Retina (tissue), 1 donor: ENCODE measurements around the gene TPSB2.
"Not testable (repeated sequence)": the region's sequence is repeated elsewhere in the genome, so short reads cannot be mapped to it uniquely, and the experiment has no call there.

Experiments used
- DNase-seq: peaks from one replicate; pipeline ENCODE4 v3.0.0-alpha.2; 2016

Gene TPSB2

DNA sequence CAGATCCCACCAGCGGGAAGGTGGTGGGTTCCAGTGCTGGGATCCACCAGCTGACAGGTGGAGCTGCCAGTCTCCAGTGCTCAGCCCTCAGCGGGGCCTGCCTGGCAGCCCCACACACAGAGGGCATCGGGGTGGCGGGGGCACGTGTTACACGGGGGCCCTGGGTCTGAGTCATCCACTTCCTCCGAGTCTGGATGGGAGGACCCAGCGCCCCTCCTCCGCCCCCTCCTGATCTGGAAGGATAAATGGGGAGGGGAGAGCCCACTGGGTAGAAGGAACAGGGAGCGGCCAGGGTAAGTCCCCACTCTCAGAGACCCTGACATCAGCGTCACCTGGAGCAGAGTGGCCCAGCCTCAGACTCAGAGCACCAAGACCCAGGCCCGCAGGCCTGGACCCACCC lies 10.5 kb upstream of the TPSB2 start, which contains the start of gene TPSAB1:
Gene TPSAB1 (plus strand): TSS at position 270 of the 400 bp plus-strand sequence. CDS start 234 bp downstream, outside the sequence.
- not testable (repeated sequence) for DNase-seq

DNA sequence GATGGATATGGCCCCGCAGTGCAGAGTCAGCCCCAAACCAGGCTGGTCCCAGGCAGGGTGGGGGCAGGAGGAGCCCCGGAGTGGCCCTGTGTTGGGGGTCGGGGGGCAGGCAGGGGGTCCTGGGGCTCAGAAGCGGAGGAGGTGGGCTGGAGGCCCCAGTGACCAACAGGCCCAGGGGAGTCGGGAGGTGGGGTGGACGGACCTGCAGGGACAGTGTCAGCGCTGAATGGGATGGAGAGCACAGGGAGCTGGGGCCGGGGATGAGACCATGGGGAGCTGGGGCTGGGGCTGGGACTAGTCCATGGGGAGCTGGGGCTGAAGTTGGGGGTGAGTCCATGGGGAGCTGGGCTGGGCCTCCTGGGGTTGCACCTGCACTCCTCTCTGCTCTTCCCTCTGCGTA lies 9.6 kb upstream of the TPSB2 start:
- not testable (repeated sequence) for DNase-seq

DNA sequence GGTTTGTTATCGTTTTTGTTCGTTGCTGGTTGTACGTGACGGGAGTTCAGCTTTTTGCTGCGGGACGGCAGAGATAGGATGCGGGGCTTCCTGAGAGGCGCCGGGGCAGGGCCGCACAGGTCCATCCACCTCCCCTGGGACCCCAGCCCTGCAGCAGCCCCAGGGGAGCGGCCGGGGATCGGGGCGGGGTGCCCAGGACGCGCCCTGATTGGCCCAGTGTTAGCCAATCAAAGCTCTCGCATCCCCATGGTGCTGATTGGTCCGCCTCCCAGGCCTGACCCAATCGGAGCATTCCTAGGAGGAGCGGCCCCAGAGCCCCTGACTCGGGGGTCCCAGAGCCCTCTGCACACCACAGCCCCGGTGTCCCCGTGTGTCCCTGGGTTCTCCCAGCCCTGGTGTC lies 8.9 kb upstream of the TPSB2 start:
- not testable (repeated sequence) for DNase-seq

DNA sequence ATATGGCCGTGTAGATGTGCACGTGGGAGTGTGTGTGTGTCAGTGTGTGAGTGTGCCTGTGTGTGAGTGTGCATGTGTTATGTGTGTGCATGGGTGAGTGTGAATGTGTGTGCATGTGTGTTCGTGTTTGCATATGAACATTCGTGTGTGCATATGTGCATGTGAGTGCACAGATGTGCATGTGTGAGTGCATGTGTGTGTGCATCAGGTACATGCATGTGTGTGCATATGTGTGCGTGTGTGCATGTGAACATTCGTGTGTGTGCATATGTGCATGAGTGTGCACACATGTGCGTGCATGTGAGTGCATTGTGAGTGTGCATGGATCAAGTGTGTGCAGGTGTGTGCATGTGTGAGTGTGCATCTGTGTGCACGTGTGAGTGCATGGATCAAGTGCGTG lies 8.0 kb upstream of the TPSB2 start:
- no peak for DNase-seq

DNA sequence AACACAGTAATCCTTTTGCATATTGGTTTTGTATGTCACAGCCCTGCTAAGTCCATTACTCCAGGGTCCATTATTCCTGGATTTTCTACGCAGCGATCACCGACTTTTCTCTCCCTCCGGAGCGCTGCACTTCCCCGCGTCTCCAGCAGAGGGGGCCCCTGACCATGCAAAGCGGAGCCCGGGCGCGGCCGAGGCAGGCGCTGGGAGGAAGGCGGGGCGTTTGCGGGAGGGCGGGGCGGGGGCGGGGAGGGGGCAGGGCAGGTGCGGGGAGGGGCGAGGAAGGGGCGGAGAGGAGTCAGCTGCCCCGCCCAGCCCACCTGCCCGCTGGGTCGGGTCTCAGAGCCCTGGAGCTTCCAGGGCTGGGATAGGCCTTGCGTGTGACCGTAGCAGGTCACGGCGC lies 6.7 kb upstream of the TPSB2 start:
- not testable (repeated sequence) for DNase-seq

DNA sequence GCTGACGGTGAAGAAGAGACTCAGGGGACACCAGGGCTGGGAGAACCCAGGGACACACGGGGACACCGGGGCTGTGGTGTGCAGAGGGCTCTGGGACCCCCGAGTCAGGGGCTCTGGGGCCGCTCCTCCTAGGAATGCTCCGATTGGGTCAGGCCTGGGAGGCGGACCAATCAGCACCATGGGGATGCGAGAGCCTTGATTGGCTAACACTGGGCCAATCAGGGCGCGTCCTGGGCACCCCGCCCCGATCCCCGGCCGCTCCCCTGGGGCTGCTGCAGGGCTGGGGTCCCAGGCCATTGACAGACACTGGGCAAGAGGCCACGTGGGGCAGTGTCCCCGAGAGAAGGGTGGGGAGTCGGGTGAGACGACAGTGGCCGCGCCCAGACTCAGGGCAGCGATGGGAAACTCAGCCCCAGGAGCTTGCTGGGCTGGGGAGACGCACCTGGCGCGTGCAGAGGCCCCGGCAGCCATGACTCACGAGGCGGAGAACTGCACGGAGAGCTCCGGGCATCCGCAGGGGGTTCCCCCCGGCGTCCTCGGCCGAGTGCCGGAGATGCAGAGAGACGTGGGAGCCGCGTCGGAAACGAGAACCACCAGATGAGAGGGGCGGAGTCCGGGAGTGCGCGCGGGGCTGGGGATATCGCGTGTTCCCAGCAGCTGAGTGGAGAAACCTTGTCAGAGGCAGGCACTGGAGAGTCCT lies 2.2 kb upstream of the TPSB2 start:
- DNase-seq, result not testable (repeated sequence)

DNA sequence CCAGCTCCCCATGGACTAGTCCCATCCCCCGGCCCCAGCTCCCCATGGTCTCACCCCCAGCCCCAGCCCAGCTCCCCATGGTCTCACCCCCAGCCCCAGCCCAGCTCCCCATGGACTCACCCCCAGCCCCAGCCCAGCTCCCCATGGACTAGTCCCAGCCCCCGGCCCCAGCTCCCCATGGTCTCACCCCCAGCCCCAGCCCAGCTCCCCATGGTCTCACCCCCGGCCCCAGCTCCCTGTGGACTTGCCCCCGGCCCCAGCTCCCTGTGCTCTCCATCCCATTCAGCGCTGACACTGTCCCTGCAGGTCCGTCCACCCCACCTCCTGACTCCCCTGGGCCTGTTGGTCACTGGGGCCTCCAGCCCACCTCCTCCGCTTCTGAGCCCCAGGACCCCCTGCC lies 1.3 kb upstream of the TPSB2 start:
- not testable (repeated sequence) for DNase-seq

DNA sequence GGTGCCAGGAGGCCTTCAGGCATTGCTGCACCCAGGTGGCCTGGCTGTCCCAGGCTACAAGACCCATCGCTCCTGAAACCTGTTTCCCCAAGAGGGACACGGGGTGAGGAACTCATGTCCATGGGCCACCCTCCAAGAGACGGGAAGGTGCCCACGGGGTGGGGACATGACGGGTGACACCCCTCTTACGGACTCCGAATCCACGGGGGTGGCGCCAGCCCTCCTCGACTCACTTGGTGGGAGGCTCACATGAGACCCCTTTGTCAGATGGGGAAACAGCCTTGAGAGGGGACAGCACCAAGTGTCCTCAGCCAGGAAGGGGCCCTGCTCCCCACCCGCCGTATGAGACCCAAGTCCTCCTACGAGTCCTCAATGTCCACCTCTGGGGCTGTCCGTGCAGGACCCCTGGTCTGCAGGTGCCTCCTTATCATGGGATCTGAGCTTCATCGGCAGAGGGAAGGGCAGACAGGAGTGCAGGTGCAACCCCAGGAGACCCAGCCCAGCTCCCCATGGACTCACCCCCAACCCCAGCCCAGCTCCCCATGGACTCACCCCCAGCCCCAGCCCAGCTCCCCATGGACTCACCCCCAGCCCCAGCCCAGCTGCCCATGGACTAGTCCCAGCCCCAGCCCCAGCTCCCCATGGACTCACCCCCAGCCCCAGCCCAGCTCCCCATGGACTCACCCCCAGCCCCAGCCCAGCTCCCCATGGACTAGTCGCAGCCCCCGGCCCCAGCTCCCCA lies 658 bp upstream of the TPSB2 start:
- DNase-seq, result not testable (repeated sequence)

DNA sequence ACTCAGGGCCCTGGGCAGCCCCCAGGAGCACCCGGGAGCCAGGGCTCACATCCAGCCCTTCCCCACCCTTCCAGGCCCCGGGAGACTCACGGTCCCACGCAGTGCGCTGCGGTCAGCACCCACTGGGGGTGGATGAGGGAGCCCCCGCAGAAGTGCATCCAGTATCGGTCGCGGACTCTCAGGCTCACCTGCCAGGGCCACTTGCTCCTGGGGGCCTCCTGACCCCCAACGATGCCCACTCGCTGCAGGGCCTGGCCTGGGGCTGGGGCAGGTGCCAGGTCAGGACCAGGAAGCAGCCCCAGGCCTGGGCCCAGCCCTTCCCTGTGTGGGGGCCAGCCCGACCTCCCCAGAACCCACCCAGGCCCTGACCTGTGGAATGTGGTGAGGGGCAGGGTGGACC lies 508 bp downstream of the TPSB2 start:
- not testable (repeated sequence) for DNase-seq

DNA sequence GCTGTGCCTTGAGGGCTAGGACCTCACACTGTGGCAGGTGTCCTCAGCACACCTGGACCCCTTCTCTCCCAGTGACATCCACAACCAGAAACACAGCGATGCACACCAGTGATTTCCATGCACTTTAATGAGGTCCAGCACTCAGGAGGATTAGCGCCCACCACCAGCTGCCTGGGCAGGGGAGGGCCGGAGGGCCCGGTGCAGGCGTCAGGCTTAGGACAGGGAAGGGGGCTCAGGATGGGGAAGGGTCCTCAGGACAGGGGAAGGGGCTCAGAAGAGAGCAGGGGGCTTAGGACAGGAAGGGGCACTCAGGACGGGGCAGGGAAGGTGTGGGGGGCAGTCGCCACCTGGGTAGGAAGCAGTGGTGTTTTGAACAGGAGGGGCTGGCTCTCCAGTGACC lies 1.8 kb downstream of the TPSB2 start:
- not testable (repeated sequence) for DNase-seq

DNA sequence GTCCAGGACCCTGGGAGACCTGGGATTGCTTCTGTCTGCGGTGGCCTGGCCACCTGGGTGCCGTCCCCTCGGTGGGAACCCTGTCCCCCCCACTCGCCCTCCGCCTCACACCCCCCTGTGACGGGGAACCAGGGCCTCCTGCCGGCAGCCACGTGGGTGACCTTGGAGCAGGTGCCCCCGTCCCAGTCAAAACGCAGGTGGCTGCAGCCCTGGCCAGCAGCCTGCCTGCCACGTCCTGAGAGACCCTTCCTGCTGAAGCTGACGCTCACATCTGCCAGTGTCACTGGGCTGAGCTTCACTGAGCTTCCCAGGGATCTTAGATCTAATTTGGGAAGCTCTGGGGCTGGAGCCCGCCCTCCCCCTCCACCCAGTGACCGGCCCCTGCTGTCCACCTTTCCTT lies 3.3 kb downstream of the TPSB2 start:
- DNase-seq, result not testable (repeated sequence)

DNA sequence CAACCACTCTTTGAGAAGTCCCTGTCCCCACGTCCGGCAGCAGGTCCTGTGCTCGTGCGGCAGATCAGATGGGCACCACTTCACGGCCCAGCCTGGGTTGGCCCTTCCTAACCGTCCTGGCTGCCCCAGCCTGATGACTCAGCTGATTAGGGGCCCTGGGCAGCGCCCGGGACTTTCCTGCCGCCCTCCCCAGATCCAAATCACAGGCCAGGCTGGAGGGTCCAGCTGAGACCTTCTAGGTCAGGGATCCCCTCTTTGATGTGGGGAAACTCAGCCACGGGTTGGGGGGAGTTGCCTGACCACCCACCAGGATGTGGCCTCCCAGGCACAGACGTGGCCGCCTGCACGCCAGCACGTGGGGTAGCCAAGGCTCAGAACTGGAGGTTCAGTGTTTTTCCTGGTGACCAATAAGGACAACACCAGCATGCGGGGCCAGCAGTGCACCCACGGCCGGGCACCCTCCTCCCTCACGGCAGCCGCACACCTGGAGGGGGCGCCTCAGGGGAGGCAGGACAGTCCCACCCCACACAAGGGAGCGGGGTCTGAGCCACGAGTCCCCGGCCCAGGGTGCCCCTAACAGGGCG lies 4.2 kb downstream of the TPSB2 start:
- DNase-seq, result not testable (repeated sequence)

DNA sequence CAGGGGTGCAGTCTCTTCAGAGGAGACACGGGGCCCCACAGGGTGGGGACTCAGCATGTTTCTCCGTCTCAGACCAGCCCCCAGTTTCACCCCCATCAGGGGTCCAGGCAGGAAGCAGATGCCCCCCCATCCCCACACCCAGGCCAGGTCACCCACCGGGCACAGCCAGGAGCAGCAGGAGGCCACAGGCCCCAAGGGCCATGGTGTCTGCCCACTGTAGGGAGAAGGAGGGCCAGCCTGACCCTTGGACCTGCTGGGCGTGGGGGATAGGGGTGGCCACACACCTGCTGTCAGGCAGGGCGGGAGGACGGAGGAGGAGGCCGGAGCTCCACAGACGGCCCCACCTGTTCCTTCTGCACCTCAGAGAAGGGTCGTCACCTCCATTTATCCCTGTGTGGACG lies 4.9 kb downstream of the TPSB2 start, which contains the start of gene TPSG1:
Gene TPSG1 (minus strand): TSS at position 218 of the 401 bp plus-strand sequence. CDS start 16 bp downstream, at position 202.
- DNase-seq, result no peak

DNA sequence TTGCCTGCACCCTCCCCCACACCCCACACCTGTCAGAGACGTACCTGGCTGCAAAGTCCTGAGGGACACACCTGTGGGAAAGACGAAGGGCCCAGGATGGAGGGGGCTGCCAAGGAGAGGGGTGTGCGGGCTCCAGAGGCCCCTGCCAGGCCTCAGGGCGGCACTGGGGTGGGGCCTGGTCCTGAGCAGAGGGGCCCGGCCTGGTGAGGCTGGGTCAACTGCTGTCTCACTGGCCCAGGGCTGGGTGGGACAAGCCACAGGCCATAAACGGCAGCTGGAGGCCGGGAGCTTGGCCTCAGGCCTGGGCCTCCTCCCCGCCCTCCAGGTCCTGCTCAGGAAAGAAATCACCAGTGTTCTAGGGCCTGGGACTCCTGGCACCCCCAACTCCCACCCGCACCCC lies 5.4 kb downstream of the TPSB2 start:
- DNase-seq, result no peak

DNA sequence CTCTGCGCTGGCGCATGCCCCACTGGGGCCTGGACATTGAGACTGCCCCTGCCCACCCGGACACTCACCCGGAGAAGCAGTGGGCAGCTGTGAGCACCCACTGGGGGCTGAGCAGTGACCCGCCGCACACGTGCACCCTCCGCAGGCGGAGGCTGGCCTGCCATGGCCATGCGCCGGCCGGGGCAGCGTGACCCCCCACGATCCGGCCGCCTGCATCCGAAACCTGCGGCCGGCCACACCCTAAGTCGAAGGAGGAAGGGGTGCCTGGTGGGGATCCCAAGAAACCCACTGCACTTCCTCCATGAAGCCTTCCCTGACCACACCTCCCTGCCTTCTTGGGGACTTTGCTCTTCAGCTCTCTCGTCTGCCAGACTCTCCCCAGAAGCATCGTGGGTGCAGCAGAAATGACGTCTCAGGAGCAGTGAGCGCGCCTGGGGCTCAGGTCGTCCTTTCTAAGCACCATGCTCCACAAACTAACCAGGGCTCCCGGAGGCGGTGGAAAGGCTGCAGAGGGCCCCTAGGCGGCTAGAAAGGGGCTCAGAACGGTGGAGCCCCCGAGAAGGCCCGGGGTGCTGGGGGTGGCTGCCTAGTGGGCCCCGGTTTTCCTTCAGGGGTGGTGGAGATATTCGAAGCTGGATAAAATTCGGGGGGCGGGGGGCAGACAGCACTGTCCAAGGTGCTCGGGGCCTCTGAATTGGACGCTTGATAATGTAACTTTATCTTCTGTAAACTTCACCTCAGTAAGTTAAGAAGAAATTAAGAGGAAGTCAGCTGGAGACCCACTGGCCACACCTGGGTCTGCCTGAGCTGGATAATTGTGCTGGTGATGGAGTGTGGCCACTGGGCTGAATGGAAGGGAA lies 6.4 kb downstream of the TPSB2 start:
- DNase-seq, result no peak

DNA sequence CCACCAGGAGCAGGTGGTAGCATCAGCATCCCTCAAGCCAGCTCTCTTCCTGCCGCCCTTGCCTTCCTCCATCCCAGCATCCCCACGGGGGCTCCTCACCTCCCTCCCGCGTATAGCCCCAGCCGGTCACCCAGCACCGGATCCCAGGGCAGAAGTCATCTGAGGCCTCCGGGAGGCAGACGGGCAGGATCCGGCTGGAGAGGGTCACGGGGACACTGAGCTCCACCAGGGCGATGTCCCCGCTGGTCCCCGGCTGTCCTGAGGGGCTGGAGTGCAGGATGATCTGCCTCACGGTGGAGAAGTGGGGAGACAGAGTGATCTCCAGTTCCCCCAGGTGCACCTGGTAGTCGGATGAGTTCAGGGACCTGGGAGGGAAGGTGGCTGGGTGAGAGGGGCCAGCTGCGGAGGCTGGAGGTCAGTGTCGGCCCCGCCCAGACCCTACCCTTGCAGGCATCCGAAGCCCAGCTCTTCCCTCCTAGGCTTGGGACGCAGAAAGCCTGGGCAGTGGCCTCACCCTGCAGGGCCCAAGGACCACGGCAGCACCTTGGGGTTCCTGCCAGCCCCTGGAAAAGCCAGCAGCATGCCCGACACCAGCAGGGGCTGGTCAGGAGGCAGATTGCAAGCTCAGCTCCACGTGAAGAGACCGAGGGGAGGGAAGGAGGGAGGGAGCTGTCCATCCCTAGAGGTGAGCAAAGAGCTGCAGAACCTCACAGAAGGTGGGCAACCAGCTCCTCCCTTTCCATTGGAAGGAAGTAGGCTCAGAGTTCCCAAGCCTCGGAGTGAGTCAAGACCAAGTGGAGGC lies 7.2 kb downstream of the TPSB2 start:
- no peak for DNase-seq

DNA sequence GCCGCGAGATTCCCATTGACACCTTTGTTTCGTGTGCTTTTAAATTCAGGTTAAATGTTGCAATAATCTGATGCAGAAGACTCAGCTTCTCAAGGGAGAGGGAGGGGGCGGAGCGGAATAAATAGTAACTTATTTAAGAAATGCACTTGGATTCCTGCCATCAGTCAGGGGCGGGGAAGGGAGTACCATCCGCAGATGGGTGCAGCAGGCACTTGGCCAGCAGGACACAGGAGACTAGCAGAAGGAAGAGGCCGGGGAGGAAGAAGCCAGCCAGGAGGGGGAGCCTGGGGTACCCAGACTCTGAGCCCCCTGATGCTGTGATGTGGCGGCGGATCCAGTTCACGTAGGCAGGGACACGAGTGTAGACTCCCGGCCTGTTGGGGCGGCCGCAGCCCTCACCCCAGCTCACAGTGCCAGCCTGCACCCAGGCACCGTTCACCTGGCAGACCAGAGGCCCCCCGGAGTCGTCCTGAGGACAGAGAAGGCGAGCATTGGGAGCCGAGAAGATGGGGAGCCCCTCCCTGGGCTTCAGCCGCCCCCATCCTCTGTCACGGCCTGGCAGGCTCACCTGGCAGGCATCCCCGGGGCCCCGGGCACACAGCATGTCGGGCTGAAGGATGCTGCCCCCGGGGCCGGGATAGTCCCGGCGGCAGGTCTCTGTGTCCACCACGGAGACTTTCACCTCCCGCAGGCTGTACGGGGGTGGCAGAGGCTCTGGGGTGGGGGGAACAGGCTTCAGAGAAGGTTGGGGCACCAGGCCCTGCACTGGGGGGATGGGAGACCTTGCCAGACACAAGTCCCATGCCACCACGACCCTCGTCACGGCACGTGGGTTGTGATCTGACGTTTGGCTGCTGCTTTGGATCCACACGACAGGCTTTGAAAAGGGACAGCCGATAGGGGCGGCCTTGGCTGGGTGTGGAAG lies 8.1 kb downstream of the TPSB2 start:
- no peak for DNase-seq

DNA sequence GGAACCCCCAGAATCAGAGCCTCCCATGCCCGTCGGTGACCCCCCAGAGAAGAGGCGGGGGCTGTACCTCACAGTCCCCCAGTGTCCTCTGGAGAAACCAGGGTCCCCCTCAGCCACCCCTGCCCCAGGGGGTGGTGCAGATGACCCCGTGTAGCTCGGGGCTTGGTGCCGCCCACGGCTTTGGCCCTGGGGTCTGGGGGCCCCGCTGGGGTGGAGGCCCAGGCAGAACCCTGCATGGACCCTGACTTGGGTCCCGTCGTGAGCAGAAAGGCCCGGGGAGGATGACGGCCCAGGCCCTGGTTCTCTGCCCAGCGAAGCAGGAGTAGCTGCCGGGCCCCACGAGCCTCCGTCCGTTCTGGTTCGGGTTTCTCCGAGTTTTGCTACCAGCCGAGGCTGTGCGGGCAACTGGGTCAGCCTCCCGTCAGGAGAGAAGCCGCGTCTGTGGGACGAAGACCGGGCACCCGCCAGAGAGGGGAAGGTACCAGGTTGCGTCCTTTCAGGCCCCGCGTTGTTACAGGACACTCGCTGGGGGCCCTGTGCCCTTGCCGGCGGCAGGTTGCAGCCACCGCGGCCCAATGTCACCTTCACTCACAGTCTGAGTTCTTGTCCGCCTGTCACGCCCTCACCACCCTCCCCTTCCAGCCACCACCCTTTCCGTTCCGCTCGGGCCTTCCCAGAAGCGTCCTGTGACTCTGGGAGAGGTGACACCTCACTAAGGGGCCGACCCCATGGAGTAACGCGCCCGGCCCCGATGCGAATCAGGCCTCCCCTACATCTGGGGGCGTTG lies 8.9 kb downstream of the TPSB2 start:
- DNase-seq, result no peak

DNA sequence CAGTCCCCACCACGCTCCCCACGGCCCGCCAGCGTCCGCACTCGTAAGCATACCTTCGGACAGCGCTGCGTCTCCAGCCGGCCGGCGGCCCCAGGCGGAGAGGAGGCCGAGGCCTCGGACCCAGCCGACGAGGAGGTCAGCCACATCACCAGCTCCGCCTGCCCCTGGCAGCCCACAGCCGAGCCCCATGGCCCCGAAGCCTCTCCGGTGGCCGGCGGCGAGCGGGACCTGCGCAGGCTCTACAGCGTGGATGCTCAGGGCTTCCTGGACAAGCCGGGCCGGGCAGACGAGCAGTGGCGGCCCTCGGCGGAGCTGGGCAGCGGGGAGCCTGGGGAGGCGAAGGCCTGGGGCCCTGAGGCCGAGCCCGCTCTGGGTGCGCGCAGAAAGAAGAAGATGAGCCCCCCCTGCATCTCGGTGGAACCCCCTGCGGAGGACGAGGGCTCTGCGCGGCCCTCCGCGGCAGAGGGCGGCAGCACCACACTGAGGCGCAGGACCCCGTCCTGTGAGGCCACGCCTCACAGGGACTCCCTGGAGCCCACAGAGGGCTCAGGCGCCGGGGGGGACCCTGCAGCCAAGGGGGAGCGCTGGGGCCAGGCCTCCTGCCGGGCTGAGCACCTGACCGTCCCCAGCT lies 9.8 kb downstream of the TPSB2 start:
- DNase-seq, result no peak
